HK-2 (cell line): ENCODE data around the gene ATRNL1.

Source experiments
- DNase-seq: peaks from one replicate; pipeline ENCODE4 v3.0.0-alpha.2; 2018; ENCODE audit not compliant: unreplicated experiment

Gene ATRNL1

DNA sequence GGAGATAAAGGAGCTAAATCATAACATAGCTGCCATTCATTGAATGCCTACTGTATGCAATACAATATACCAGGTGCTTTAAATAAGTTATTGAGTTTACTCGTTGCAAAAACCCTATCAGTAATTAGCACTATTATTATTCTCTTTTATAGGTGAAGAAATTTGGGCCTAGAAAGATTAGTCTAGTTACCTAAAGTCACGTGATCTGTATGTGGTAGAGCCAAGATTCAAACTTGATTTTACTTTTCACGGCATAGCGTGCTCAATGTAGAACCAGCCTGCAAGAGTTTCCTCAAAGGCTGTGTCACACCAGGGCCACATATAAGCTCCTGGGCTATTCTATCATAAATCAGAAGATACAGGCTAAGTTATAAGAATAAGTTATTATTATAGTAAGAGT, 740.0 kb downstream of the ATRNL1 start:
- no peak for DNase-seq

DNA sequence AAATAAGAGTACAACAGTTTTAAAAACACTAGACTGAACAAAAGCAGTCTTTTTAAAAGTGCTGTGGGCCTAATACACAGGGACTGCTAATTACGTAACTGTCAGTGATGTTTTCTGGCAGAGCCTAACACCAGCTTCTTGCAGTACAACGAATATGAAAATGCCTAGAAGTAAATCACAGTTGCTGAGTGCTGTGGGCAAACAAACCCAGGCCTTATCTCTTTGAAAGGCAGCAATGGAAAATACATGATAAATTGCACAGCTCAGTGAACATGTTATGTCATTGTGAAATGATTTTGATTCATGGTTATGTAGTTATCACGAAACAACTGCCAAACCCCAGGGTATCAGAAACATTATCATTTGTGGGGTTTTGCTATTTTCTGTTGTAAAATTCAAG, 751.4 kb downstream of the ATRNL1 start:
- no peak for DNase-seq

DNA sequence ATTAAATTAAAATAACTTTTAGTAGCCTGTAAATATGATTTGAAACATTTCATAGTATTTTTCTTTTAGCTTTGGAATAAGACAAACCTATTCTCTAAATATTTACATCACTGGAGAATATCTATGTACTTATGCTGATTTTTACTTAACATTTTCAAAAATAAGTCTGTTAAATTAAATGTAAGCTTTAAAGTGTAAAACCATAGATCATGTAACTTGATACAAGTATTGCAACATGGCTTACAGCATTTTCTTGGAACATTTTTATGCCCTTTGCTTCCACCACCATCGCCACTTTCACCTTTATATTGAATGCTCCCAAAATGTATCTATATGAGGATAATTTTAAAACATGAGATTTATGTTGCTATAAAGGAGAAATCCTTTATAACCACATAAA, 752.8 kb downstream of the ATRNL1 start:
- DNase-seq = no peak

DNA sequence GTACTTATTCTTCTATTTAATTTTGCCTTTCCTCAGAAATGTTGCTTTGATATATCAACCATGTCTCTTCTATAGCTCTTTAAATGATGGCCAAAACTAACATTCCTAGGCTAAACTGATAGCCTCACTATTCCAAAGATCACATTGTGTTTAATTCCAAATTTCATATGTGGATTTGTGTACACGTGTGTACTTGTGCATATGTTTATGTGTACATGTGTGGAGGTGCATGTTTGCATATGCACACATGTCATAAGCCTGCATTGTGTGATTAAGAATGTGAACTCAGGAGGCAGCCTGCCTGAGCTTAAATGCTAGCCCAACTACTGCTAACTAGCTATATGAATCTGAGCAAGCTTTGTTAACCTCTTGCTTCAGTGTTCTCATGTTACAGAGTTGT, 753.4 kb downstream of the ATRNL1 start:
- DNase-seq = no peak

DNA sequence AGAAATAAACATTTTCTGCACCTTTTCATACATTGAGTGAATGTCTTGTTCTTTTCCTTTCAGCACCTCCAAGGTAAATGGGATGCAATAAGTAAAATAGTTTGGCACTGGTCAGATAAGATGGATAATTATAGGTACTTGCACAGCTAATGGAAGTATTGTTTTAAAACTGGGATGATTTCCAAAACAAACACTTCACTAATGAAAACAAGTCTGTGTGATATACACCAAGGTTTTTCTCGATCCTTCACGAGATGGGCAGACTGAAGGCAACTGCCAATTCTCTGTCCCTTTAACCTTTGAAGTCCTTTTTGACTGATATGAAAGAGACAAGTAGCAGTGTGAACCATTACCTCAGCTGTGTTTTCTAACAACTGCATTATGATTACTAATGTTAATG, 756.0 kb downstream of the ATRNL1 start:
- no peak for DNase-seq

DNA sequence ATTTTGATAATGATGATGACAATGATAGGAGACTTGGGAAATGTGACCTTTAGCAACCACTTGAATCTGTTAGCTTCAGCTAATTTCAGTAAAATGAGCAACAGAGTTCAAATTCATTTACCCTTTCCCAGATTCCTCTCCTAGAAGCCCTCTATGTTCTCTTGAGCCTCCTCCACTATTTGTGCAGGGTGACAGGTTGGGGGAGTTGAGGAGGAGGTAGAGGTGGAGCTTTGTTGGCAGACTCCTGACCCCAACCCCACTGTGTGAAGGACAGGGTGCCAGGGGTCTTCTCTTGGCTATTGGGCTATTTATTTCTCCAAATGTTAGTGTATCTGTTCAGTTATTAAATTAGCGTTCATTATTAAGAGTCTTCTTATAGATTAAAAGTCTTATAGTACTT, 757.5 kb downstream of the ATRNL1 start:
- DNase-seq = no peak

DNA sequence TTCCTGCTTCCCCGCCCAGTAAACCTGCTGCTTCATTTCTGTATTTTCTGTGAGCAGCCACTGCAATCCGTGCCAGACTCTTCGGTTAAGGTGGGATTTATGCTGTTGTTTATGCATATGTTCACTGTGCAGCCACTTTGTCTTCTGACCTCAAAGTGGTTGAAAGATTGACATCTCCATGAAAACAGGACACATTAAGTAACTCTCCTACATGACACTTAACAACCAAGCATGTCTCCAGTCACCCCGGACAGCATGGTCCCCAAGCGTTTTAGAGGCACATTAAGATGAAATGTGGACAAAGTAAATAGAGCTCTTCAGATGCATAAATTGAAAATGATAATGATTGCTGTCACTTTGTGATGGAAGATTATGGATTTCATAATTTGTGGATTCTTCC, 758.5 kb downstream of the ATRNL1 start:
- no peak for DNase-seq

DNA sequence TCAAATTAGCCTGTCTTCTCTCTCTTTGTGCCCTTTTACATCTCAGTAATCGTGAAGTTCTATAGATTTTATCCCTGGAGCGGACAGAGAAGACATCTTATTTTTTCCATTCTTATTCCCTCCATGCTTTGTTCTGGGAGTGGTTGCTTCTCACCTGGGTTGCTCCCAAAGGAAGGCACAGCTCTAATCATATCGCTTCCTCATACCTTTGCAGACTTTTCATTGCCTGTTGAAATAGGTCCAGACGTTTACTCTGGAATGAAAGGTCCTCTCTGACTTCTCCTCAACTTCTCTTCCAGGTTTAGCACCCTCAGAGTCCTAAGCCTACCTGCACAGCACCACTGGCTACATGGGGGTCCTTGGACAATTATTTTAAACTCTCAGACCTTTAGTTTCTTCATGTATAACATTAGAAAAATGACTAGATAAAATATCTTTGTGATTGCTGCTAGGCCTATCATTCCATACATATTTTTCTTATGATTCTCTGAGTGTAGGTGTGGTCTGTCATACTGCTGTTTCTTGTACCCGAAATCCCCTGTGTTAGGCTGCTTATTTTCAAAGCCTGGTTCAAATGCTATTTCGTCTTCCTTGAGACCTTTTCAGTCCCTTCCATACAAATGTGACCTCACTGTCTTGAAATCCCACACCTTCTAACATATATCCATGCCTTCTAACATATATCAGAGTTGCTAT, 761.7 kb downstream of the ATRNL1 start:
- DNase-seq = no peak

DNA sequence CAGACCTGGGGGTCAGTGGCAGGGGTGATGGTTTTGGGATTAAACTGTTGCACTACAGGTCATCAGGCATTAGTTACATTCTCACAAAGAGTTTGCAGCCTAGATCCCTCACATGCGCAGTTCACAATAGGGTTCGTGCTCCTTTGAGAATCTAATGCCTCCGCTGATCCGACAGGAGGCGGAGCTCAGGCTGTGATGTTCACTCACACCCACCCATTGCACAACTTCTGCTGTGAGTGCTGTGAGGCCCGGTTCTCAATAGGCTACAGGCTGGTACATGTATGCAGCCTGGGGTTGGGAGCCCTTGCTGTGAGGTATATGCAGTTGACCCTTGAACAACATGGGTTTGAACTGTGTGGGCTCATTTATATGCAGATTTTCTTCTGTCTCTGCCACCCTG, 763.4 kb downstream of the ATRNL1 start:
- no peak for DNase-seq

DNA sequence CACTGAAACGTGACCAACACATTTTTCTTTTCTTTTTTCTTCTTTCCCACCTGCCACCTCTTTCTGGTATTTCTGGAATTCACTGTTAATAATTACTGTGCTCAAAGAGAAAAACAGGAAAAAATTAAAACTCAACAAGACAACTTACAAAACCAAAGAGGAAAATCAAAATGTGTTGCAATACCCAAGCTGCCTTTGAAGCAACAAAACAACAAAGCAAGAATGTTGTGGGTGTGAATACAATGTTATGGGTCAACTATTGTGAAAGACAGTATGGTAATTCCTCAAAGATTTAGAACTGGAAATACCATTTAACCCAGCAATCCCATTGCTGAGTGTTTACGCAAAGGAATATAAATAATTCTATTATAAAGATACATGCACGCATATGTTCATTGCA, 764.7 kb downstream of the ATRNL1 start:
- DNase-seq = no peak

DNA sequence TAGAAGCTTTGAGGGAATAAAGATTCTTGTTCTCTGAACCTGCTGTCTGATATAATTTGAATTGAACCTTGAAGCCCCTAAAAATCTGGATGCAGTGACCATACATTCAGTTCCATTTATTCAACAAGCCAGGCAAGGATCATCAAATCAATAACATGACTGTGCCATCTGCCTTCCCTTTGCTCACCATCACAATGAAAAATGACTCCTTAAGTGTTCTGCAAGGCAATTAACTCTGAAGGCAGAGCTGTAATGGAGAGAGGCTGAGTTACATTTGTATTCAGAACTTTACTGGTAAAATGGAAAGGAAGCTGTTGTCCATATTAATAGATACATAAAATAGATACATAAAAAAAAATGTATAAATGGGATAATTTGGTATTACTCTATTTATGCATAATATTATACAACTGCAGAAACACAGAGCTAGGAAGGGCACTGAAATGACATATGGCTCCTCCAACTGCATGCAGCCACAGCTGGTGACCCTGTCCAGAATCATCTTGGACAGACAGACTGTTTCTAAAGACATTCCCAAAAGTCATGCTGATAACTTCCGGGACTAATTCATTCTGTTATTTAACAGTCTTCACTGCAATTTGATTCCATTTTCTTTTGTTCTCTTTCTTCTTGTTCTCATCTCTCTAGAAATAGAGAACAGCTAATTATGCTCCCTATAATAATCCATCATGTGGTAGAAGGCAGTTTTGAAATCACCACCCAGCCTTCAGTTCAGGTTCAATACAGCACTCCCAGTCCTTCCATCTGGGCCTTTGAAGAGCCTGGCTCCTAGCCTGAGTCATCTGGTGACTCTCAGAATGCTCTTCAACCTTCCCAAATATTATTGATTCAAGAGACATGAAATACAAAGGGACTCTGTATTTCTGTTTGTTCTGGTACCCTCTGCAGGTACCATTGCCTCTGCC, 767.3 kb downstream of the ATRNL1 start:
- DNase-seq = no peak

DNA sequence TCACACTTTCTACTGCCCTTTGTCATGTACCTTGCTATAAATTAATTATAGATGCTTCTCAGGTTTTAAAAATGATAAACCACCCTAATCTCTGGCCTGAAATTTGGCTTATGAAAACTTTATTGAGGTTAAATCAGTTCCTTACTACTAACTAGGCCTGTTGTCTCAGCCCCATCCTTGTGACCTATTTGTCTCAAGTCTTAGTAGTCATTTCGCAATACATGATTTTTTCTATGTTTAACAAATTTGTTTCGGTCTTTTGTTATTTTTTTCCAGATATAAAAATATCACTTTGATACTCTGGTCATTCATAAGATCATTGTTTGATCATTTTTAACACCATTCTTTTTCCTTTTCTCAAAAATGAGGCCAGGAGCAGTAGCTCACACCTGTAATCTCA, 768.3 kb downstream of the ATRNL1 start:
- no peak for DNase-seq

DNA sequence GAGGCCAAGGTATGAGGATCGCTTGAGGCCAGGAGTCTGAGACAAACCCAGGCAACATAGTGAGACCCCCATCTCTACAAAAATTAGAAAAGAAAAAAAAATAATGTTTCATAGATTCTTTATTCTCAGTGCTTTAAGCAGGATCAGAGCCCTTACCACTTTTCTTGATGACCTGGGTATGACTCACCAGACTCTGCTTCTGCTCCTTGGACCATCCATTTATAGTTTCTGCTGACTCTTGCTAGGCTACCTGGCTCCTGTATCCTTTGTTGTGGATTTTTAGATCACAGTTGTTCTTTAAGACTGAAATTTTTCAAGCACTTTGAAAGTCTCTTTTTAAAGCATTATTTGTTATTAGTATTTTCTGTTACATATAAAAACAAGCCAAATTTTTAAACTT, 768.7 kb downstream of the ATRNL1 start:
- no peak for DNase-seq

DNA sequence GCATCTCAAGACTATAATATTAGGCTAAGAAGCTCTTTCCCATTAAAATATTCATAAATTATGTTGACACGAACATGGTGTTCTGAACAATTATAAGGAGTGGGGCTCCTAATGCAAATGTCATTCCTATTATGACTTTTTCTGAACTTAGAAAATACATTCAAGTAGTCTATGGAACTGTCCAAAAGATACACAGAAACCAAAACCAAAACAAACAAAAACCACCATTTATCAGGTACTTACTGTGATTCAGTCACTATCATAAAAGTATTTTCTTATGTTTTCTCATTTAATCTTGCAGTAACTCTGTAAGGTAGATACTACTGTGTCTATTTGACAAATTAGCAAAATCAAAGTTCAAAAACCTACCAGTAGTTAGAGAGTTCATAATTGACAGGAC, 773.0 kb downstream of the ATRNL1 start:
- no peak for DNase-seq

DNA sequence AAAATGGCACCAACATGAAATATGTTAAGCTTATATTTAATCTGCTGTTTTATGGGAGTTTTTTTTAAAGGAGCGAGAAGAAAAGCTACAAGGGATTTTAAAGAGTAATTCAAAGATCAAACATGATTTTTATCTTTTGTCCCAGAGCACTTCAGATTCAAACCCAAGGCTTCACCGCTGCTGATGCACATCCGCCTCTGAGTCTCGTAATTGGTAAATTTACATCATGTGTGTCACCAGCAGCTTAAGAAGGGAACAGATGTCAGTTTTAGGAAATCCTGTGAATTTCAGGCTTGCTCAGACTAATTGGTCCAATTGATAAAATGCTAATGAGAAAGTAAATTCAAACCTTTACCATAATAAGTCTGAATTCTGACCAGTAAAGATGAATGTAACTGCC, 773.5 kb downstream of the ATRNL1 start:
- no peak for DNase-seq

DNA sequence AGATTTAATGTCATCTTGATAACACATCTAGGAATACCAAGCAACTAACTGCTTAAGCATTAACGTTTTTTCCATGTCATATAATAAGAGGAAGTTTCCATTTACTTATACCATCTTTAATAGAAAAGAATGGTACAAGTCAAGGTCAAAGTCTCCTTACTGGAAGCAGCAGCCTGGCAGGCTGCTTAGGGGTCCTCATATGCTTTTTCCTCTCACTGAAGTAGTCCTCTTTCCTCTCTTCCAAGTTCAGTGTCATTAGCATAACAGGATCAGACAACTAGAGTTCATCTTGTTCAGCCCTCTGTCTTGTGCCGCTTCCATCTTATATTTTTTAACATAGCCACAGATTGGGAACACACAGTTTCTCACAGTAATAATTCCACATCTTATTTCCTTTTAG, 774.1 kb downstream of the ATRNL1 start:
- no peak for DNase-seq

DNA sequence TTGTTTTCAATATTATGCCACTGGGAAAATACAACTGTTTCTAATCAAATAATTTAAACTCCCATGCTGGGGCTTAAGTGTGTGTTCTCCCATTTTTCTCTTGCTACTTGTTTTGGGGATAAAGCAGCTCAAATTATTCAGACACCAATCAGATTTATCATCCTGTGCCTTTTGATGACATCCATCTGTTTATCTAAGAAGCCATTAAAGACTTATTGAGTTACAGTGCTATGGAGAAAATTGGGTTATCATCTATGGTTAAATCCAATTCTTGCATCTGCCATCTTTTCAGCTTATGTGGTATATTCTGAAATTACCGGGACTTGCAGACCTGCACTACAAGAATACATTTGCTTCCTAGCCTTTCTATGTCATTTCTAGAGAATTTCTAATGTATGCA, 778.7 kb downstream of the ATRNL1 start:
- DNase-seq = no peak

DNA sequence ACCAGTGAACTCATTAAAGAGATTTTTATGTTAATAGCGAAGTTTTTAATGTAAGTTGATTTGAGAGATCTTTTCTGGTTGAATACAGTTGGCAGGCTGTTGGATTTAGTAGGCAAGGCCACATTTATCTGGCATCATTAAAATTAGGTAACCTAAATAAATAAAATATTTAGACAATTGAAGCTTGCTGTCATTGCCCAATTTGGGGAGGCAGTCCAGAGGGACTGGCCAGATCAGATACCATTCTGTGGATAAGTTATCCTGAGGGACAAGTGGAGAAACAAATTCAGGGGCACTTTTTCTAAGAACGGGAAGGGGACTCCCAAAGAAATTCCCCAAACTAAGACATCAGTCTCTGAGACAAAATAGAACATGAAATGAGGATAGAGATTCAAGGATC, 782.0 kb downstream of the ATRNL1 start:
- no peak for DNase-seq

DNA sequence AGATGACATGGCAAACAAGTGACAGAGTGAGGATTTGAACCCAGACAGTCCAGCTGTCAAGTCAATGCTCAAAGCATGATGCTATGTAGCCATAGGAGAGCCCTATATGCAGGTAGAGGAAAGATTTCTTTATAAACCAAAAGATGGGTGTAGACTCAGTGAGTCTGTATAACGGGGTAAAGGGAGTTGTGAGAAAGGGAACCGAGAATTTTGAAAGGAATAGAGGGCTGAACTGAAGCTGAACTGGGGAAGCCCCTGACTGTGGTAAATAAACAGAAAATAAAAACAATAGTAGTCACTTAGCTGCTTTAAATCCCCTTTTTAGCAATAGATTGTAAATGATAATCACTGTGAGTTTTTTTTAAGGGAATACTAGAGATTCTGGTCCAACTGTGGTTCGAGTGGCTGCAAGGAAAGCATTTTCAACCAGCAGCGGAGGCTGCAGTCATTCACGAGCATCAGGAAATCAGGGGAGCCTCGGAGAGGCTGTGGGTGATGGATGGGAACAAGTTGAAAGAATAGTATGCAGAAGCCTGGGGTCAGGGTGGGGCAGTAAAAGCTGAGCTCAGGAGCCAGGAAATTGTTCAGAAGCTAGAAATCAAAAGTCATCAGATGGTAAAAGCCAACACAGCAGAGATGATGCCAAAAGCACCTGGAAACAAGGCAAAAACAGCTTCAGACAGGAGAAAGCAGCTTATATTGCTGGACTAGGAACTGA, 786.4 kb downstream of the ATRNL1 start:
- DNase-seq = no peak

DNA sequence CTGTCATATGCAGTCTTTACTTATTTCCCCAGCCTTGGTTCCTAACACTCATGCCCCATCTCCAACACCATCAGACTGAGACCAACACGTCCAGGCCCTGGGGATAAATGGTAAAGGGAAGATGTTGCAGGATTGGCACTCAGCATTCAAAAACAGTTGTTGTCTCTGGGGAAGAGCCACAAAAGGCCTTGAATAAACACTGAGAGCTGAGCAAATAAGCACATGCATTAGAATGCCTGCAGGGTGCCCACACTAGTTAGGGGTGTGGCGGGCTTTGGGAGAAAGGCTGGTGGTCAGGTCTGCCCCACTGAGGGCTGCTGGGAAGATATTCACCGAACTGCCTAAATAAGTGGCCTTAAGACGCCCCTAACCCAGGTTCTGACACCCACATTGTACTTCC, 788.9 kb downstream of the ATRNL1 start:
- DNase-seq = no peak

DNA sequence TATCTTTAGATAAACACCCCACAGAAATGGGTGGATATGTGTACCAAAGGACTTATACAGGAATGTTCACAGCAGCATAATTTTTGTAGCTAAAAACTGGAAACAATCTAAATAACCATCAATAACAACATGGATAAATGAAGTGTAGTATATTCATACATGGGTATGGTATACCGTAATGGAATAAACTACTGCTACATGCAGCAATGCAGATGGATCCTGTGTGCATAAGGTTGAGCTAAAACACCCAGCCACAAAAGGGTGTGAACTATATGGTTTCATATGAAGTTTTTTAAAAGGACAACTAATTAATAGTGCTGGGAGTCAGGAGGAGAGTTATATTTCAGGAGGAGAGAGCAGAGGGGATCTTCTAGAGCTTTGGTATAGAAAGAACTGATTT, 790.2 kb downstream of the ATRNL1 start:
- DNase-seq = no peak

DNA sequence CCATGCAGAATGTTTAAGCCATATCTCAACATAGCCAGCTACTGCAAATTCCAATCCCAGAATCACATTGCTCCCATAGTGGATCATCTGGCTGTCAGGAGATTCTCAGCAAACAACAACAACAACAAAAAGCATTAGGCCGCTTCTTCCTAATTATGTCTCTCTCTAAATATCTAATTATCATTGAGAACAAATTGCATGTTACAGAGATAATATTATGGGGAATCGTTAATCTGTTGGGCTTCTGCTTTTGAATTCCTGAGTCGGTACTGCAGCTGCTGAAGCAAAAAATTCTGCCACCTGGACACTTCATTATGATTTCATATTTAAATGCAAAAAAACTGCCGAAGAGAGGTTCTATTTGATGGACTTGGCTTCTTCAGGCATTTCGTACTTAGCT, 791.2 kb downstream of the ATRNL1 start:
- no peak for DNase-seq

DNA sequence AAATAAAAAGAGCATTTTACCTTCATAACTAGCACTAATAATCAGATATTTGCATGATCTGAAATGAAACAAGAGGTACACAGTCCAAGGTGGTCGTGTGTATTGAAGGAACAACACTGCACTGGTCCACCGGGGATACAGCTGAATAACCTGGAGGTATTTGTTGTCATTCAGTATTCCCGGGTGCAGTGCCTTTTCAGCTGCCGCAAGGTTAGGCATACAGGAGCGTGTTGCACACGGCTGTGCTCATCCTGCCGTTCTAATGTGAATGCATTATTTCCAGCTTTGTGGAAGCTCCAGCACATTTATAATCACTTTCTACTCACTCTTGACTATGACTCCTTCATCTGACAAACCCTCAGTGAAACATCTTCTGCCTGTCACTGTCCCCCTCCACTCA, 802.0 kb downstream of the ATRNL1 start:
- no peak for DNase-seq
